T-cell (primary cell): ENCODE data around the gene SLC5A10. TPM values are rescaled to one million over a fixed set of nuclear protein-coding genes. Genes with fewer than 3 reads are reported as not detected.

Experiments
- ATAC-seq, 4 experiments: fragments of 200-7000 bp in 3 of 4; fragments of 150-1000 bp in 1 of 4; cut with Tn5 transposase; replicated peaks in 1 of 4; 1 replicate in 3 of 4; 2 replicates in 1 of 4; pipeline ENCODE4 v1.10.0; 2021; ENCODE audit warnings: moderate library complexity in 3 of 4, mild to moderate bottlenecking in 2 of 4, moderate number of reproducible peaks in 1 of 4
- CTCF ChIA-PET, 2 donors: fragments of 300-600 bp; sonication (Branson Sonifier 250); formaldehyde crosslinking; loops; one replicate each; lab custom pipeline; 2022; ENCODE audit warnings: antibody characterized with exemption in 2 of 2; lab: Charles Lee
- POLR2A ChIA-PET, 2 donors: fragments of 300-600 bp; sonication (Branson Sonifier 250); formaldehyde crosslinking; loops; one replicate each; lab custom pipeline; 2022; ENCODE audit warnings: antibody characterized with exemption in 2 of 2; lab: Charles Lee
- DNase-seq, 35 experiments: peaks; one replicate each; pipeline versions ENCODE4 v3.0.0 to v3.0.0-alpha.2; 2013 to 2023
- H3K27ac ChIP-seq: one replicate; pipeline ENCODE4 v1.5.1; 2013; ENCODE audit warnings: low read length
- H3K27me3 ChIP-seq, 2 experiments: replicated peaks in 1 of 2; 1 replicate in 1 of 2; 2 replicates in 1 of 2; pipeline versions ENCODE4 v1.6.1 to v1.7.0; 2013; ENCODE audit warnings: low read length in 1 of 2, mixed read lengths in 1 of 2; ENCODE audit not compliant: control insufficient read depth in 2 of 2, insufficient read depth in 2 of 2; ENCODE audit errors: extremely low read depth in 1 of 2
- H3K36me3 ChIP-seq, 2 donors: 1 replicate in 1 of 2; 2 replicates in 1 of 2; pipeline versions ENCODE4 v1.6.1 to v1.7.0; 2013; ENCODE audit warnings: low read length in 1 of 2; ENCODE audit not compliant: control insufficient read depth in 2 of 2, insufficient read depth in 1 of 2; ENCODE audit errors: extremely low read depth in 1 of 2
- H3K4me1 ChIP-seq, 2 experiments: 1 replicate in 1 of 2; 2 replicates in 1 of 2; pipeline versions ENCODE4 v1.6.1 to v1.7.0; 2013; ENCODE audit warnings: low read length in 2 of 2, mixed read lengths in 1 of 2; ENCODE audit not compliant: insufficient read depth in 2 of 2, control insufficient read depth in 1 of 2; ENCODE audit errors: extremely low read depth in 1 of 2
- H3K4me3 ChIP-seq, 2 donors: 1 replicate in 1 of 2; 2 replicates in 1 of 2; pipeline versions ENCODE4 v1.5.1 to v1.7.0; 2013; ENCODE audit warnings: mild to moderate bottlenecking in 2 of 2, low read length in 1 of 2, moderate library complexity in 1 of 2; ENCODE audit not compliant: control insufficient read depth in 1 of 2; ENCODE audit errors: extremely low read depth in 1 of 2
- H3K9me3 ChIP-seq: 2 replicates; pipeline ENCODE4 v1.7.0; 2013
- H3K27ac Mint-ChIP-seq, 2 donors: one replicate each; pipeline ENCODE4 v1.8.0; 2020 to 2021; ENCODE audit warnings: mild to moderate bottlenecking in 2 of 2, mixed read lengths in 2 of 2
- H3K27me3 Mint-ChIP-seq, 2 donors: one replicate each; pipeline ENCODE4 v1.8.0; 2021 to 2022; ENCODE audit warnings: mixed read lengths in 2 of 2
- H3K36me3 Mint-ChIP-seq: one replicate; pipeline ENCODE4 v1.8.0; 2021; ENCODE audit warnings: mixed read lengths
- H3K4me1 Mint-ChIP-seq, 3 donors: one replicate each; pipeline ENCODE4 v1.8.0; 2020 to 2022; ENCODE audit warnings: mixed read lengths in 3 of 3, mild to moderate bottlenecking in 1 of 3
- H3K4me3 Mint-ChIP-seq, 3 donors: one replicate each; pipeline ENCODE4 v1.8.0; 2020 to 2022; ENCODE audit warnings: mild to moderate bottlenecking in 3 of 3, mixed read lengths in 3 of 3, moderate library complexity in 3 of 3
- H3K9me3 Mint-ChIP-seq, 3 donors: one replicate each; pipeline ENCODE4 v1.8.0; 2020 to 2022; ENCODE audit warnings: mixed read lengths in 3 of 3
- WGBS: methylation state at CpG from one replicate; pipeline ENCODE4 v1.1.5; 2013; ENCODE audit warnings: missing lambda C conversion rate; ENCODE audit not compliant: insufficient coverage; 5-methylcytosine and 5-hydroxymethylcytosine counted together
- total RNA-seq, 35 experiments: library from RNA in 6 of 35; stranded (reverse) in 6 of 35; fragments of 120-200 nt in 1 of 35; gene quantifications; one replicate each; pipeline versions ENCODE4 v1.2.1 to v1.2.4 and lab custom pipeline; 2013 to 2026

SLC5A10 gene
- total RNA-seq, 5 donors from 2014 or later (not counting 1 experiment from before 2014, with no cell fraction given) = 0.09 TPM; not detected in 4

DNA sequence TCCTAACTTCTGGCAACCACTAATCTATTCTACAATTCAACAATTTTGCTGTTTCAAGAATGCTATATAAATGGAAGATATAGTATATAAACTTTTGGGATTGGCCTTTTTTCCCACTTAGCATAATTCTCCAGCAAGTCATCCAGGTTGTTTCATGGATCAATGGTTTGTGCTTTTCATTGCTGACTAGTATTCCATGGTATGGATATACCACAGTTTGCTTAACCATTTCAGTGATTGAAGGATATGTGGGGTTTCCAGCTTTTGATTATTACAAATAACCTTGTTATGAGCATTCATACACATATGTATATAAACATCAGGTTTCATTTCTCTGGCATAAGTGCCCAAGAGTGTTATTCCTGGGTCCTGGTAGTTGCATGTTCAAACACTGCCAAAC lies 54.7 kb downstream of the SLC5A10 start:
- DNase-seq (no peak), ATAC-seq (no peak)
- Mint-ChIP-seq H3K4me3 (no peak overlapping the region), H3K36me3 (peaks cover 5% of the 10 kb centered on the region), H3K27me3 (no peaks in the 10 kb centered on the region), H3K27ac (peak overlapping the region; percentile 87 to 92), H3K9me3 (no peaks in the 10 kb centered on the region), H3K4me1 (peaks cover 17 to 29% (median 20%) of the 10 kb centered on the region in 3 donors)
- H3K4me3 ChIP-seq = no peak overlapping the region
- POLR2A ChIA-PET = no interaction called here
- H3K4me1 ChIP-seq = peaks cover 12 to 33% of the 10 kb centered on the region in 2 experiments
- CTCF ChIA-PET = no interaction called here
- H3K27me3 ChIP-seq = no peaks in the 10 kb centered on the region
- no peaks in the 10 kb centered on the region for H3K9me3 ChIP-seq
- H3K36me3 ChIP-seq = no peaks in the 10 kb centered on the region
- H3K27ac ChIP-seq = no peak overlapping the region

- Histone ChIP-seq H3K4me1 (peaks cover 0 to 4% of the 10 kb centered on the region in 2 experiments), H3K9me3 (no peaks in the 10 kb centered on the region), H3K27me3 (peaks cover 0 to 3% of the 10 kb centered on the region in 2 experiments), H3K36me3 (no peaks in the 10 kb centered on the region), H3K4me3 (no peak overlapping the region), H3K27ac (no peak overlapping the region)
- H3K4me3 Mint-ChIP-seq = no peak overlapping the region
- no peaks in the 10 kb centered on the region for H3K9me3 Mint-ChIP-seq
- ChIA-PET CTCF (no interaction called here), POLR2A (no interaction called here)
- no peak for ATAC-seq
- WGBS = 86% methylated on average over 7 of the region's 12 CpGs
- H3K4me1 Mint-ChIP-seq = peaks cover 0 to 5% (median 0%) of the 10 kb centered on the region in 3 donors
- no peak for DNase-seq
- no peaks in the 10 kb centered on the region for H3K27me3 Mint-ChIP-seq
- H3K36me3 Mint-ChIP-seq = no peaks in the 10 kb centered on the region
- H3K27ac Mint-ChIP-seq = no peak overlapping the region
Measured at GRCh38 chr17:19009970-19010369, 58.0 kb downstream of the SLC5A10 start.

DNA sequence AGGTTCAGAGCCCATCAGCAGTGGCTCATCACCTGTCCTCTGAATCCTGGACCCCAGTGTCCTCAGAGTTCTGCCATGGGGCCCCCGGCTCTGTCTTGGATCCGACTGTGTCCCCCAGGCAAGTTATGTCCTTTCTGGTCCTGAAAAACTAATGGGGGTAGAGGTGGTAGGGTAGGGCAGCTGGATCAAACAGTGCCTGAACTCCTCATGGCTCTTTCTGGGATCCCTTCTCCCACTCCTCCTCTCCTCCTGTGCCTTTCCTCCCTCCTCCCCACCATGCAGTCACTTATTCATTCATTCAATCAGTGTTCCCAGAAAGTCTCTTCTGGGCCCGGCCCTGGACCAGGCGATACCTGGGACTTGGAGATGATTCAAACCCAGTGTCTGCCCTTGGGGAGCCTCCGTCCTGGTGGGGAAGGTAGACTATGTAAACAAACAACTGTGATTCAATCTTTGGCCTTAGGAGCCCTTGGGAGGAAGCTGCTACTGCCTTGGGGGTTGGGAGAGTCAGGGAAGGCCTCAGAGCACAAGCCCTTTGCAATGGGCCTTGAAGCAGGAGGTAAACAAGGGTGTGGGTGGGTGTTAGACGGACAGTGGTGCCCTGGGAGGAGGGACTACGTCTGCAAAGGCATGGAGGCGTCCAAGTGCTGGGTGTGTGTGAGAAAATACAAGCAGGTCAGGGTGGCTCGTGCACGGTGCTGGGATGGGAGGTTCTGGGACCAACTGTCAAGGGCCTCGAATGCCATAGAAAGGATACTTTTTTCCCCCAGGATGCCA lies 59.0 kb downstream of the SLC5A10 start:
- Histone ChIP-seq H3K4me3 (no peak overlapping the region), H3K4me1 (no peaks in the 10 kb centered on the region), H3K36me3 (no peaks in the 10 kb centered on the region), H3K27me3 (peaks cover 0 to 9% of the 10 kb centered on the region in 2 experiments), H3K9me3 (no peaks in the 10 kb centered on the region), H3K27ac (no peak overlapping the region)
- CTCF ChIA-PET = no interaction called here
- Mint-ChIP-seq H3K4me3 (no peak overlapping the region), H3K27ac (no peak overlapping the region), H3K27me3 (no peaks in the 10 kb centered on the region), H3K36me3 (no peaks in the 10 kb centered on the region), H3K4me1 (peaks cover 0 to 4% (median 1%) of the 10 kb centered on the region in 3 donors), H3K9me3 (no peaks in the 10 kb centered on the region)
- DNase-seq = no peak
- WGBS = 79% methylated on average over 9 of the region's 11 CpGs
- POLR2A ChIA-PET = no interaction called here
- no peak for ATAC-seq

- Histone ChIP-seq H3K4me1 (no peaks in the 10 kb centered on the region), H3K27ac (no peak overlapping the region), H3K27me3 (peaks cover 0 to 9% of the 10 kb centered on the region in 2 experiments), H3K36me3 (no peaks in the 10 kb centered on the region), H3K4me3 (no peak overlapping the region), H3K9me3 (no peaks in the 10 kb centered on the region)
- Mint-ChIP-seq H3K27ac (no peak overlapping the region), H3K4me1 (peaks cover 0 to 8% (median 6%) of the 10 kb centered on the region in 3 donors), H3K9me3 (no peaks in the 10 kb centered on the region), H3K4me3 (no peak overlapping the region), H3K27me3 (no peaks in the 10 kb centered on the region), H3K36me3 (no peaks in the 10 kb centered on the region)
- POLR2A ChIA-PET = no interaction called here
- DNase-seq (no peak), ATAC-seq (no peak)
- CTCF ChIA-PET = no interaction called here
- 94% methylated on average over 5 of the region's 6 CpGs for WGBS
Measured at GRCh38 chr17:19011581-19011980, 59.6 kb downstream of the SLC5A10 start.

DNA sequence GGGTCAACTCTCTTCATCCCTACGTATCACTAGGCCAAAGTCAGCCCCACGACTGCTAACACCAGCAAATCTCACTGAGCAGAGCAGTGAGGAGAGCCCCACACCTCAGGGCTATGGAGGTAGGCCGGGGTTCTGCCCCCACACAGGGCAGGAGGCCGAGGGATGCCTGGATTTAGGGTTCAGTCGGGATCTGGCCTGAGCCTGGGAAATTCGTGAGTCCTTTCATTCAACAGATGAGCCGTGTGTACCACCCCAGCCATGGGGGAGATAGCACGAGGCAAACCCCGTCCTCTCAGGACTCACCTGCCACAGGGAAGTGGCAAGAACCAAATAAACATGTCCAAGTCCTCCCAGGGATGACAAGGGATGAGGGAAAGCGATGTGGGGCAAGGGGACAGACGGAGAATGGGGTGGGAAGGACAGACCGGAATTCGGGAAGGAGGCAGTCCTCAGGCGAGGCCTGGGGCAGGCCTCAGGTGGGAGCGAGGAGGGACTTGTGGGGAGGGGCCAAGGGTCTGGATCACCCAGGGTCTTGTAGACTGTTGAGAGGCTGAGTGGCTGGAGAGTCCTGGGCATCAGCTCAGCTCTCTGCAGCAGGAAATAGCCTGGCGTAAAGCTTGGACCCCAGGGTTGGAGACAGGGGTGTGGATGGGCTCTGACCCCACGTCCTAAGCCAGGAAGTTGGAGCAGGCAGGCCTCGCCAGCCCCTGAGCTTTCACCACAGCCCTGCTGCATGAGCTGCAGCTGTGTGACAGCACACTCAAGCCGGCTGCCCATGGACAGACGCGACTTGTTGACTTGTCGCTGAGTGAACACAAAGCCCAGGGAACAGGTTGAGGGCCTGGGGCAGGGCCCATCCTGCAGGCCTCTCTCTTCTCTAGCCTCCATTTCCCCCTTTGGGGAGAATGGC lies 60.5 kb downstream of the SLC5A10 start:
- CTCF ChIA-PET = no interaction called here
- H3K36me3 ChIP-seq = no peaks in the 10 kb centered on the region
- POLR2A ChIA-PET = no interaction called here
- DNase-seq (no peak), ATAC-seq (no peak)
- H3K27ac ChIP-seq = no peak overlapping the region
- 94% methylated on average over 16 of the region's 22 CpGs for WGBS
- Mint-ChIP-seq H3K4me1 (peaks cover 3 to 12% (median 12%) of the 10 kb centered on the region in 3 donors), H3K36me3 (no peaks in the 10 kb centered on the region), H3K4me3 (no peak overlapping the region), H3K27ac (no peak overlapping the region), H3K9me3 (no peaks in the 10 kb centered on the region), H3K27me3 (no peaks in the 10 kb centered on the region)
- H3K9me3 ChIP-seq = no peaks in the 10 kb centered on the region
- peaks cover 2% of the 10 kb centered on the region in 2 experiments for H3K4me1 ChIP-seq
- peaks cover 0 to 13% of the 10 kb centered on the region in 2 experiments for H3K27me3 ChIP-seq
- H3K4me3 ChIP-seq = no peak overlapping the region

DNA sequence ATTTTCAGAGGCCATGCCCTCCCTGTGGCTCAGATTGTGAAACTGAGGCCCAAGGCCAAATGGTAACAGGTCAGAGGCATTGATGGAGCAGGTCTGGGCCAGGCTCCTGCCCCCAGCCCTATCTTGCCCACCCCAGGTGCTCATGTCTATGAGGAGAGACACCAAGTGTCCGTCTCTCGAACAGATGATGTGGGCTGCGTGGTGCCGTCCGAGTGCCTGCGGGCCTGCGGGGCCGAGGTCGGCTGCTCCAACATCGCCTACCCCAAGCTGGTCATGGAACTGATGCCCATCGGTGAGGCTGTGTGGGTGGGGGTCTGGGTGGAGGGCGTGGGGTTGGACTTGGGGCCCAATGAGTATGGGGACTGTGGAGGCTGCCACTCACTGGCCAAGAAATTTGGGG lies 61.3 kb downstream of the SLC5A10 start:
- Mint-ChIP-seq H3K36me3 (no peaks in the 10 kb centered on the region), H3K9me3 (no peaks in the 10 kb centered on the region), H3K4me3 (no peak overlapping the region), H3K27ac (no peak overlapping the region), H3K27me3 (no peaks in the 10 kb centered on the region), H3K4me1 (peaks cover 3 to 14% (median 12%) of the 10 kb centered on the region in 3 donors)
- ATAC-seq = no peak
- no peaks in the 10 kb centered on the region for H3K36me3 ChIP-seq
- H3K4me3 ChIP-seq = no peak overlapping the region
- no peak for DNase-seq
- POLR2A ChIA-PET = no interaction called here
- peaks cover 2 to 10% of the 10 kb centered on the region in 2 experiments for H3K4me1 ChIP-seq
- 95% methylated on average over 11 of the region's 12 CpGs for WGBS
- CTCF ChIA-PET = no interaction called here
- H3K9me3 ChIP-seq = no peaks in the 10 kb centered on the region
- no peak overlapping the region for H3K27ac ChIP-seq
- H3K27me3 ChIP-seq = peaks cover 0 to 13% of the 10 kb centered on the region in 2 experiments
